Gastroesophageal sphincter (tissue), 3 donors: ENCODE measurements around the gene CPED1.

Source experiments
- CTCF ChIP-seq, 4 experiments: fragments of 200-600 bp in 2 of 4; fragments of 450-650 bp in 2 of 4; sonication (generic) in 1 of 4; IDR thresholded peaks; one replicate each; pipeline ENCODE4 v1.5.1; 2017 to 2019; ENCODE audit warnings: antibody characterized with exemption in 4 of 4, mild to moderate bottlenecking in 2 of 4, moderate library complexity in 2 of 4
- EP300 ChIP-seq: sonication (generic); formaldehyde crosslinking; IDR thresholded peaks from one replicate; pipeline ENCODE4 v1.6.1; 2017; ENCODE audit warnings: antibody characterized with exemption, mild to moderate bottlenecking
- POLR2A ChIP-seq, 2 donors: fragments of 450-650 bp; IDR thresholded peaks; one replicate each; pipeline ENCODE4 v1.6.1; 2017; ENCODE audit warnings: antibody characterized with exemption in 2 of 2, mild to moderate bottlenecking in 2 of 2, moderate library complexity in 1 of 2
- POLR2AphosphoS5 ChIP-seq: sonication (generic); formaldehyde crosslinking; IDR thresholded peaks from one replicate; pipeline ENCODE4 v1.6.1; 2017; ENCODE audit warnings: antibody characterized with exemption

- no peak for TF ChIP-seq POLR2A (IDR thresholded peaks at IDR 0.05)
- no peak for TF ChIP-seq CTCF (IDR thresholded peaks at IDR 0.05)
- no peak for TF ChIP-seq POLR2AphosphoS5
- TF ChIP-seq EP300 = no peak
These were observed 290.6 kb downstream of the CPED1 start for GRCh38 chr7:121279060-121279620.
